ENCODE results near the gene OGFOD3.

Gene OGFOD3

GRCh38 chr17:82391496-82392066 lies 26.8 kb downstream of the OGFOD3 start:
- H3K4me3 ChIP-seq (ENCODE audit: low read depth, low read length) = no peak overlapping the region
- TF ChIP-seq CTCF (IDR thresholded peaks at IDR 0.05; ENCODE audit: low read depth, low read length) = no peak

- TF ChIP-seq CTCF (IDR thresholded peaks at IDR 0.05; ENCODE audit: low read depth, low read length) = no peak
- H3K4me3 ChIP-seq (ENCODE audit: low read depth, low read length) = no peak overlapping the region
Observed at GRCh38 chr17:82390860-82391435, 27.4 kb downstream of the OGFOD3 start.

GRCh38 chr17:82390015-82390859 lies 28.1 kb downstream of the OGFOD3 start:
- TF ChIP-seq CTCF (IDR thresholded peaks at IDR 0.05; ENCODE audit: low read depth, low read length) = no peak
- H3K4me3 ChIP-seq (ENCODE audit: low read depth, low read length) = no peak overlapping the region

- no peak for TF ChIP-seq CTCF (IDR thresholded peaks at IDR 0.05; ENCODE audit: low read depth, low read length)
- no peak overlapping the region for H3K4me3 ChIP-seq (ENCODE audit: low read depth, low read length)
Observed at GRCh38 chr17:82389379-82389778, 29.0 kb downstream of the OGFOD3 start.

- no peak overlapping the region for H3K4me3 ChIP-seq (ENCODE audit: low read depth, low read length)
- no peak for TF ChIP-seq CTCF (IDR thresholded peaks at IDR 0.05; ENCODE audit: low read depth, low read length)
Observed at GRCh38 chr17:82388922-82389283, 29.5 kb downstream of the OGFOD3 start.

- TF ChIP-seq CTCF (IDR thresholded peaks at IDR 0.05; ENCODE audit: low read depth, low read length) = no peak
- no peak overlapping the region for H3K4me3 ChIP-seq (ENCODE audit: low read depth, low read length)
Observed at GRCh38 chr17:82388223-82388921, 30.0 kb downstream of the OGFOD3 start.

Measured in WI38 (cell line).